Parathyroid adenoma (tissue), 2 donors: Measurements from ENCODE around the gene ADAMTS8.
A peak's percentile ranks its signal among the peaks of the same experiment; 100 is the strongest.

Source experiments
- H2AFZ ChIP-seq: fragments of 300-600 bp; sonication (generic); one replicate; pipeline ENCODE4 v1.7.0; 2017; ENCODE audit warnings: antibody characterized with exemption, mild to moderate bottlenecking
- H3K27ac ChIP-seq: fragments of 300-600 bp; sonication (generic); one replicate; pipeline ENCODE4 v1.7.0; 2017
- H3K27me3 ChIP-seq: fragments of 300-600 bp; sonication (generic); one replicate; pipeline ENCODE4 v1.7.0; 2017; ENCODE audit warnings: low read length; ENCODE audit not compliant: control insufficient read depth, insufficient read depth
- H3K36me3 ChIP-seq: fragments of 300-600 bp; sonication (generic); one replicate; pipeline ENCODE4 v1.7.0; 2017; ENCODE audit warnings: low read length; ENCODE audit not compliant: control insufficient read depth, insufficient read depth
- H3K4me1 ChIP-seq: fragments of 300-600 bp; sonication (generic); one replicate; pipeline ENCODE4 v1.7.0; 2017; ENCODE audit warnings: control low read depth
- H3K4me2 ChIP-seq: fragments of 300-600 bp; sonication (generic); one replicate; pipeline ENCODE4 v1.7.0; 2017; ENCODE audit warnings: low read length
- H3K4me3 ChIP-seq: fragments of 300-600 bp; sonication (generic); one replicate; pipeline ENCODE4 v1.7.0; 2017; ENCODE audit warnings: low read depth, low read length
- H3K79me2 ChIP-seq: fragments of 300-600 bp; sonication (generic); one replicate; pipeline ENCODE4 v1.7.0; 2017; ENCODE audit warnings: control low read depth
- H3K9ac ChIP-seq: fragments of 300-600 bp; sonication (generic); one replicate; pipeline ENCODE4 v1.7.0; 2017; ENCODE audit warnings: mild to moderate bottlenecking
- H3K9me3 ChIP-seq: fragments of 300-600 bp; sonication (generic); one replicate; pipeline ENCODE4 v1.7.0; 2017; ENCODE audit warnings: low read length; ENCODE audit not compliant: control insufficient read depth
- CTCF ChIP-seq: fragments of 300-600 bp; sonication (generic); IDR thresholded peaks from one replicate; pipeline ENCODE4 v1.7.0; 2017; ENCODE audit warnings: antibody characterized with exemption, mild to moderate bottlenecking
- donor health status: primary hyperparathyroidism.

The ADAMTS8 gene

GRCh38 chr11:130452176-130452575, 23.8 kb upstream of the ADAMTS8 start:
- Histone ChIP-seq H3K27ac (no peak overlapping the region), H3K4me2 (no peak overlapping the region), H3K9me3 (no peaks in the 10 kb centered on the region), H3K9ac (no peak overlapping the region), H3K4me1 (no peaks in the 10 kb centered on the region), H3K27me3 (no peaks in the 10 kb centered on the region), H2AFZ (no peak overlapping the region), H3K79me2 (no peaks in the 10 kb centered on the region), H3K36me3 (no peaks in the 10 kb centered on the region), H3K4me3 (no peak overlapping the region)
- TF ChIP-seq CTCF = no peak

GRCh38 chr11:130451231-130452019, 23.0 kb upstream of the ADAMTS8 start:
- Histone ChIP-seq H3K4me1 (no peaks in the 10 kb centered on the region), H3K9ac (no peak overlapping the region), H3K79me2 (no peaks in the 10 kb centered on the region), H3K9me3 (no peaks in the 10 kb centered on the region), H2AFZ (no peak overlapping the region), H3K36me3 (no peaks in the 10 kb centered on the region), H3K27ac (no peak overlapping the region), H3K27me3 (no peaks in the 10 kb centered on the region), H3K4me2 (no peak overlapping the region), H3K4me3 (no peak overlapping the region)
- TF ChIP-seq CTCF = no peak

GRCh38 chr11:130449996-130450769, 21.8 kb upstream of the ADAMTS8 start:
- Histone ChIP-seq H3K27me3 (no peaks in the 10 kb centered on the region), H3K4me3 (no peak overlapping the region), H3K9ac (no peak overlapping the region), H3K4me2 (no peak overlapping the region), H3K36me3 (no peaks in the 10 kb centered on the region), H3K4me1 (no peaks in the 10 kb centered on the region), H3K79me2 (no peaks in the 10 kb centered on the region), H3K27ac (no peak overlapping the region), H2AFZ (peak overlapping the region; percentile 68), H3K9me3 (no peaks in the 10 kb centered on the region)
- TF ChIP-seq CTCF = peak; percentile 36

GRCh38 chr11:130449310-130449990, 21.0 kb upstream of the ADAMTS8 start:
- H3K4me3 ChIP-seq = no peak overlapping the region
- peak overlapping the region; percentile 68 for H2AFZ ChIP-seq
- no peaks in the 10 kb centered on the region for H3K79me2 ChIP-seq
- no peak overlapping the region for H3K9ac ChIP-seq
- H3K36me3 ChIP-seq = no peaks in the 10 kb centered on the region
- no peak overlapping the region for H3K27ac ChIP-seq
- no peaks in the 10 kb centered on the region for H3K4me1 ChIP-seq
- no peaks in the 10 kb centered on the region for H3K9me3 ChIP-seq
- TF ChIP-seq CTCF = no peak
- peak overlapping the region; percentile 68 for H3K4me2 ChIP-seq
- H3K27me3 ChIP-seq = no peaks in the 10 kb centered on the region
